OCI-M2 (cell line): ENCODE results near the gene ANKRD10.

Source experiments
- DNase-seq: peaks from one replicate; lab custom pipeline; 2025; ENCODE audit not compliant: unreplicated experiment; lab: John Stamatoyannopoulos, UW

Gene ANKRD10

GRCh38 chr13:110887597-110888333 lies 27.1 kb downstream of the ANKRD10 start:
- DNase-seq, result no peak

- DNase-seq, result no peak
These were observed 27.8 kb downstream of the ANKRD10 start for GRCh38 chr13:110886870-110887596.

GRCh38 chr13:110885966-110886869 lies 28.7 kb downstream of the ANKRD10 start:
- DNase-seq, result no peak

GRCh38 chr13:110885516-110885915 lies 29.4 kb downstream of the ANKRD10 start:
- no peak for DNase-seq

- no peak for DNase-seq
These were observed 30.4 kb downstream of the ANKRD10 start for GRCh38 chr13:110884517-110884916.

GRCh38 chr13:110883542-110883941 lies 31.3 kb downstream of the ANKRD10 start:
- no peak for DNase-seq

- no peak for DNase-seq
These were observed 31.9 kb downstream of the ANKRD10 start for GRCh38 chr13:110882972-110883371.

GRCh38 chr13:110881839-110882627 lies 32.8 kb downstream of the ANKRD10 start:
- DNase-seq, result no peak

GRCh38 chr13:110880627-110881026 lies 34.2 kb downstream of the ANKRD10 start:
- DNase-seq, result no peak

- no peak for DNase-seq
These were observed 35.4 kb downstream of the ANKRD10 start for GRCh38 chr13:110879482-110879881.

GRCh38 chr13:110877737-110878258 lies 37.1 kb downstream of the ANKRD10 start:
- no peak for DNase-seq

GRCh38 chr13:110876609-110877008 lies 38.3 kb downstream of the ANKRD10 start:
- DNase-seq, result no peak

GRCh38 chr13:110875241-110875640 lies 39.6 kb downstream of the ANKRD10 start:
- no peak for DNase-seq

GRCh38 chr13:110874508-110874960 lies 40.3 kb downstream of the ANKRD10 start:
- DNase-seq, result no peak

- DNase-seq, result no peak
These were observed 41.0 kb downstream of the ANKRD10 start for GRCh38 chr13:110873639-110874507.

GRCh38 chr13:110872768-110873638 lies 41.9 kb downstream of the ANKRD10 start:
- no peak for DNase-seq

GRCh38 chr13:110872034-110872767 lies 42.7 kb downstream of the ANKRD10 start:
- DNase-seq, result no peak
